Activated CD8-positive, alpha-beta T cell treated with anti-CD3 and anti-CD28 coated beads for 36 hours (primary cell): ENCODE data around the gene SPNS3. TPM values are rescaled to one million over a fixed set of nuclear protein-coding genes. Genes with fewer than 3 reads are reported as not detected.

Source experiments
- ATAC-seq: fragments of 200-7000 bp; cut with Tn5 transposase; one replicate; pipeline ENCODE4 v1.10.0; 2021; ENCODE audit warnings: mild to moderate bottlenecking, moderate library complexity
- CTCF ChIA-PET: fragments of 350-600 bp; sonication (Branson Sonifier 250); formaldehyde crosslinking; loops from one replicate; lab custom pipeline; 2021; ENCODE audit warnings: antibody characterized with exemption; lab: Charles Lee
- POLR2A ChIA-PET: fragments of 350-600 bp; sonication (Branson Sonifier 250); formaldehyde crosslinking; loops from one replicate; lab custom pipeline; 2021; ENCODE audit warnings: antibody characterized with exemption; lab: Charles Lee
- DNase-seq: peaks from one replicate; pipeline ENCODE4 v3.0.0-alpha.2; 2020
- H3K27ac Mint-ChIP-seq: one replicate; pipeline ENCODE4 v1.8.0; 2021; ENCODE audit warnings: mild to moderate bottlenecking, mixed read lengths
- H3K27me3 Mint-ChIP-seq: one replicate; pipeline ENCODE4 v1.8.0; 2021; ENCODE audit warnings: mixed read lengths
- H3K36me3 Mint-ChIP-seq: one replicate; pipeline ENCODE4 v1.8.0; 2021; ENCODE audit warnings: low read depth, mixed read lengths
- H3K4me1 Mint-ChIP-seq: one replicate; pipeline ENCODE4 v1.8.0; 2021; ENCODE audit warnings: low read depth, mixed read lengths
- H3K4me3 Mint-ChIP-seq: one replicate; pipeline ENCODE4 v1.8.0; 2021; ENCODE audit warnings: mild to moderate bottlenecking, moderate library complexity, mixed read lengths
- H3K9me3 Mint-ChIP-seq: one replicate; pipeline ENCODE4 v1.8.0; 2021; ENCODE audit warnings: mixed read lengths
- CTCF ChIP-seq: fragments of 200-600 bp; IDR thresholded peaks from one replicate; pipeline ENCODE4 v1.8.0; 2022; ENCODE audit warnings: antibody characterized with exemption, mild to moderate bottlenecking
- intact Hi-C: fragments of 100-400 bp; cut with micrococcal nuclease; formaldehyde crosslinking; loops from one replicate; pipeline ENCODE4 v1.10.0; 2022
- total RNA-seq, 2 experiments: library from RNA; stranded (reverse); gene quantifications; one replicate each; pipeline ENCODE4 v1.2.3, GENCODE V29; 2021

The SPNS3 gene
- total RNA-seq, 2 experiments from 2014 or later = 24.7 to 25.7 TPM

GRCh38 chr17:4518901-4519300, 85.2 kb downstream of the SPNS3 start:
- ChIA-PET CTCF (interaction anchor here (1.3 kb wide), 1 partner anchor 49 kb away, joined by 4 read pairs; no protein-coding TSS in a partner anchor), POLR2A (interaction anchor here (0.8 to 1.0 kb wide), 2 partner anchors 17 to 33 kb away, joined by 3 read pairs; no protein-coding TSS in a partner anchor)
- no peak for TF ChIP-seq CTCF
- H3K4me1 Mint-ChIP-seq = no peaks in the 10 kb centered on the region
- no peaks in the 10 kb centered on the region for H3K36me3 Mint-ChIP-seq
- DNase-seq = no peak
- no peaks in the 10 kb centered on the region for H3K27me3 Mint-ChIP-seq
- ATAC-seq = no peak
- no peaks in the 10 kb centered on the region for H3K9me3 Mint-ChIP-seq
- H3K27ac Mint-ChIP-seq = no peak overlapping the region
- intact Hi-C loops = no loop called here
- no peak overlapping the region for H3K4me3 Mint-ChIP-seq

- Mint-ChIP-seq H3K27me3 (no peaks in the 10 kb centered on the region), H3K27ac (no peak overlapping the region), H3K4me3 (no peak overlapping the region), H3K9me3 (no peaks in the 10 kb centered on the region), H3K36me3 (no peaks in the 10 kb centered on the region), H3K4me1 (no peaks in the 10 kb centered on the region)
- ChIA-PET POLR2A (interaction anchor here (1.0 kb wide), 1 partner anchor 33 kb away, joined by 3 read pairs; no protein-coding TSS in a partner anchor), CTCF (interaction anchor here (1.3 kb wide), 1 partner anchor 48 kb away, joined by 4 read pairs; no protein-coding TSS in a partner anchor)
- intact Hi-C loops = no loop called here
- ATAC-seq (no peak), DNase-seq (no peak)
- TF ChIP-seq CTCF = no peak
These were observed 85.6 kb downstream of the SPNS3 start for GRCh38 chr17:4519361-4519788.

DNA sequence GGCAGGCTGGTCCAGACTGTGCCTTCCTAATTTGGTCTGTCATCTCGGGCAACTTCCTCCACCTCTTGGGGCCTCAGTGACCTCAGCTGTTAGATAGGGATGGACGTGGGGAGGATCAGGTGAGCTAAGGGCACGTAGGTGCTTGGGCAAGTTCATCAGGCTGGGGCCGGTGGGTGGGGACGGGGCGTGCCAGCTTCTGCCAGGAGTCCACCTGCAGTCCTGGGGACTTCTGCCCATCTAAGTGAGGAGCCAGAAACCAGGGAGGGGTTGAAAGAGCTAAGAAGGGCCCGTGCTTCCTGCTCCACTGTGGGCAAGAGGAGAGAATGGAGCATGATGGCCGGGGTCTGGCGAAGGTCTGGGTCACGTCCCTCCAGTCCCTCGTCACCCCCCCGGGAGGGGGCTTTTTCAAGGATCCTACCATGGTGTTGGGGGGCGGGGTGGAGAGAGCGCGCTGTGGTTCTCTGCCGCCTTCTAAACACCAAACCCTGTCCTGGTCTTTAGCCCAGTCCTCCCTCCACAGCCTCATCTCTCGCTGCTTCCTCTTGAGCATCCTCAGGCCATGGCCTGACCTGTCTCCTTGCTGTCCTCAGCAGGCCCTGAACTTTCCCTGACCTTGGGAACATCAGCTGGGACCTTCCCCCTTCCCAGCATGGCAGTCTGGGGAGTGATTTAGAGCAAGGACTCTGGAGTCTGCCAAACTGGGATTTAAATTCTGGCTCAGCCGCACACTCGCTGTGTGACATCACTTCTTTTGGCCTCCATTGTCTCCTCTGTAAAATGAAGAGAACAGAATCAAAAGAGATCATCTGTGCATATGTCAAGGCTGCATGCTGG, 86.5 kb downstream of the SPNS3 start:
- CTCF ChIA-PET = interaction anchor here (1.1 to 1.3 kb wide), 2 partner anchors 47 to 100 kb away, joined by 3 to 4 read pairs; no protein-coding TSS in a partner anchor
- intact Hi-C loops = no loop called here
- H3K27ac Mint-ChIP-seq = no peak overlapping the region
- no peaks in the 10 kb centered on the region for H3K36me3 Mint-ChIP-seq
- POLR2A ChIA-PET = no interaction called here
- TF ChIP-seq CTCF = no peak
- H3K27me3 Mint-ChIP-seq = no peaks in the 10 kb centered on the region
- ATAC-seq (no peak), DNase-seq (no peak)
- no peaks in the 10 kb centered on the region for H3K4me1 Mint-ChIP-seq
- H3K4me3 Mint-ChIP-seq = no peak overlapping the region
- H3K9me3 Mint-ChIP-seq = no peaks in the 10 kb centered on the region

DNA sequence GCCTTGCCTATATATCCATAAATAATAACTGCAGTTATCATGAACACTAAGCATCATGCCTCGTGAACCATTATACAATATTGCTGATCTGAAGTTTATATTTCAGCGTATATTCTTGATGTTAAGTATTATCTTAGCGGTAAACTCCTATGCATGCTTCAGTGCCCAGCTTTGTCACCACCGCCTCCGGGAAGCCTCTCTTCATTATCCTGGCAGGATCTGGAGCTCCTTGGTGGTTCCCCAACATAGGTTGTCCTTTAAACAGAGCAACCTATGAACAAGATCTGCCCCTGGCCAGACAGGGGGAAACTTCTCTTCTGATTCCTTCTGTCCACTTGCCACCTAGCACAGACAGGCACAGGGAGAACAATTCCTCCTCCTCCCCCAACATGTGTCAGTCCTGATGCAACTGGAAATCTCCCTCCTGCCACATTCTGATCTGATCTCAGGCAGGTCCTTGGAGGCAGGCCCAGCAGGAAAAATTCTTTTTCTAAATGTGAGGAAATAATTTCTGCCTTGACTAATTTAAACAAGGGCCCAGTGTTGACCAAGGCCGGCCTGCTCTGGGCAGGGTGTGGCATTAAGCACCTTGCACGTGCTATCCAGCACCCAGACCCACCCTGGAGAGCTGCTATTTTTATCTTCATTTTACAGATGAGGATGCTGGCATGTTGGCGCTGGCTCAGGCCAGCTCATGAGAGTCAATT, 87.3 kb downstream of the SPNS3 start:
- Mint-ChIP-seq H3K4me1 (no peaks in the 10 kb centered on the region), H3K27me3 (no peaks in the 10 kb centered on the region), H3K27ac (no peak overlapping the region), H3K9me3 (no peaks in the 10 kb centered on the region), H3K4me3 (no peak overlapping the region), H3K36me3 (no peaks in the 10 kb centered on the region)
- CTCF ChIA-PET = interaction anchor here (1.1 kb wide), 1 partner anchor 100 kb away, joined by 3 read pairs; no protein-coding TSS in a partner anchor
- no peak for ATAC-seq
- no peak for DNase-seq
- POLR2A ChIA-PET = no interaction called here
- intact Hi-C loops = no loop called here
- no peak for TF ChIP-seq CTCF
